HG03378 (cell line): Measurements from ENCODE around the gene CACNA1C.

Source experiments
- ATAC-seq: cut with Tn5 transposase; IDR thresholded peaks from one replicate; pipeline ENCODE4 v1.9.1; 2021; ENCODE audit warnings: mild to moderate bottlenecking, moderate library complexity; ENCODE audit not compliant: unreplicated experiment

The CACNA1C gene

DNA sequence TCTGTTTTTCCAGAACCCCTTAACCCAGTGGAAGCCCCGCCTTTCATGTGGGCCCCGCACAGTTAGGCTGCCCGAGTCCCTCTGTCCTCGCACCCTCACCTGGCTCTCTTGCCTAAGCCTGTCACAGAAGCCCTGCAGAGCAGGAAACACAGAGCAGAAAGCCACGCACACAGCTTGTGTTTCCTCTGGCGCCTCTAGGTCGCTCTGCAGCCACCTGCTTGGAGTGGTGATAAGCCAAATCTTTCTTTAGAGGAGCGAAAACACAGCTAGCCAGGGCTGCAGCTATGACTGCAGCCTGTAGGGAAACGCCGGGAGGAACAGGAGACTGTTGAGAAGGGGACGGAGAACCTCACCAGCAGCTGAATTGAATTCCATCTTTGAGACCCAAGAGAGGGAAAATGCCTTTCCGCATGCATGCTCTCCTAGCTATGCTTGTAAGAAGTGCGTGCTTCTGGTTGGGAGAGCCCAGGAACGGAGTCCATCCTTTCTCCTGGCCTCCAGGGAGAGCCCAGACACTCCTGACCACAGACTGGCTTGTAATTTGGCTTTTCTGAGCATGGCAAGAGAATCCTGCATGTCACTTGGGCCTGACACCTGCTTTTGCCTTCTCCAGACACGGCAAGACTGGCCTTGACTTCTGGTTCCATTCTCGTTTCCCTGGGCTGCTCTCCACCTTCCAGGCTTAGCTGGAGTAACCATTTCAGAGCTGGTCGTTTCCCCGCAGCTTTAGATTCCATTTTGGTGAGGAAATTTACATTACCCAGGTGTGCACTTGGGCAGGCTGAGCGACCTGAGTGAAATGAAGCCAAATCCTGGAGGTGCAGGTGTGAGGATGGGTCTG is 301.6 kb downstream of the CACNA1C start:
- no peak for ATAC-seq

GRCh38 chr12:2355198-2355597 is 302.4 kb downstream of the CACNA1C start:
- ATAC-seq: no peak

DNA sequence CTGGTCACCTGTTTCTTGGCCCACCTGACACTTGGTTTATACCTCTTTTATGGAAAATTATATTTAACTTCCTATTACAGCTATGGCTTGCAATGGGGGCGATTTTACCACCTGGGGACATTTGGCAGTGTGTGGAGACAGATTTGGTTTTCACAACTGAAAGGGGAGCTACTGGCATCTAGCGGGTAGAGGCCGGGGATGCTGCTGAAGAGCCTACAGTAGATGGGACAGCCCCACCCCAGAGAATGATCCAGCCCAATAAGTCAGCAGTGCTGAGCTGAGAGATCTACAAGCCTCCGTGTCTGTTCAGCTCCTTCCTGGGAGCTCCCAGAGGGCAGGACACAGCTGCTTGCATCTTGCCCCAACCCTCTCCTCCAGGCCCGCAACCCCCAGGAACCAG is 302.8 kb downstream of the CACNA1C start:
- ATAC-seq: no peak

DNA sequence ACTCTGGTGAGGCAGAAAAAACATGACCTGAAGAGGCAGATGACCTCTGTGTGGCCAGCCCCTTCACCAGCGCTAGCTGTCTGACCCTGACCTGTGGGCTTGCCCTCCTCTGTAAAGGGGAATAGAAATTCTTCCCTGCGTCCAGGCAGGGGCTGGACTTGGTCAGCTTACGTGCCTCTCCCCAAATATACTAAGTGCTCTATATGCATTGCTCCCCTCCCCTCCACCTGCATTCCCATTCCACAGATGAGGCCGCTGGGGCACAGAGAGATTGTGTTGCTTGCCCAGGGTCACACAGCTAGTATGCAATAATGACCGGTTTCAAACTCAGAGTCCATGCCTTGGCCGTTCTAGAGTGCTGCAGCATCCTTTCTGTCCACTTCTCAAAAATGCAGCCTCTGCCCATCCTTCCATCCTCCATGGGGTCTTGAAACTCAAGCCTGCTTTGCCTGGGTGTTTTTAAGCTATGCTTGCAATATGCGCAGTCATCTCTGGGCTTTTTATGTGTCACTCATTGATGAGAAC is 303.9 kb downstream of the CACNA1C start:
- no peak for ATAC-seq

GRCh38 chr12:2358986-2359658 is 306.3 kb downstream of the CACNA1C start:
- no peak for ATAC-seq

DNA sequence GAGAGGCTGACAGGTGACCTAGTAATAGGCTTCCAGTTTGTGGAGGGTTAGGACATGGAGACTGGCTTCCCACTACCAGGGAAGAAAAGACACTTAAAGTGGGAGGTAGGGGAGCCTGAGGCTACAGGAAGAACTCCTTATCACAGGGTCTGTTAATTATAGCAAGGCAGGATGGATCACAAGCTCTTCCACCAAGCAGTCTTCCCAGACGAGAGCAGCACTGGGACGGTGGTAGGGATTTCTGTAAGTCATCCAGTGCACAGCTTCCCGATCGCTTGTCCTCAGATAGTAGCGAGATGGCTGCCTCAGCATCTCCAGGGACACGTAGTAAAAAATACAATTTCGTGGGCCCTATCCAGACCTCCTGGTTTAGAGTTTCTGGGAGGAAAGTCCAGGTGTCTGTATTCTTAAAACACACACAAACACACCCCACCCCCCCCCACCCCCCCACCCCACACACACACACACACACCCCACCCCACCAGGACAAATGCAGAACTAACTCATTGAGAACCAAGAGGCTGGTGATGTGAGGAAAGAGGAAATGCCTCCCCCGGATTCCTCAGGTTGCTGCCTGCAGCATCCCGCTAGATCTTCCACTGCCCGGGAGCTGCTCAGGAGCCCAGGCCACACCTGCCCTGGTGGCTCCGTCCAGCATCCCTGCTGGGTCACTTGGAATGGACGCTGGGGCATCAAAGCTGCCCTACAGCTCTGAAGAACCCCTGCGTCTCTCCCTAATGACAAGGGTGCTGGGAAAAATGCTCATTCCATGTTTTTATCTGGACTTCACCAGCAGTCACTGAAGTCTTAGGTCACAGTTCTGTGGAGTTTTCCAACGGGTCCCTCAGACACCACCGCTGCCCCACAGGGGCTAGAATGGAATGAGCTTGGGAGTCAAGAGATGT is 307.2 kb downstream of the CACNA1C start:
- ATAC-seq: no peak

- ATAC-seq: no peak
These were observed 307.9 kb downstream of the CACNA1C start for GRCh38 chr12:2360630-2361170.

DNA sequence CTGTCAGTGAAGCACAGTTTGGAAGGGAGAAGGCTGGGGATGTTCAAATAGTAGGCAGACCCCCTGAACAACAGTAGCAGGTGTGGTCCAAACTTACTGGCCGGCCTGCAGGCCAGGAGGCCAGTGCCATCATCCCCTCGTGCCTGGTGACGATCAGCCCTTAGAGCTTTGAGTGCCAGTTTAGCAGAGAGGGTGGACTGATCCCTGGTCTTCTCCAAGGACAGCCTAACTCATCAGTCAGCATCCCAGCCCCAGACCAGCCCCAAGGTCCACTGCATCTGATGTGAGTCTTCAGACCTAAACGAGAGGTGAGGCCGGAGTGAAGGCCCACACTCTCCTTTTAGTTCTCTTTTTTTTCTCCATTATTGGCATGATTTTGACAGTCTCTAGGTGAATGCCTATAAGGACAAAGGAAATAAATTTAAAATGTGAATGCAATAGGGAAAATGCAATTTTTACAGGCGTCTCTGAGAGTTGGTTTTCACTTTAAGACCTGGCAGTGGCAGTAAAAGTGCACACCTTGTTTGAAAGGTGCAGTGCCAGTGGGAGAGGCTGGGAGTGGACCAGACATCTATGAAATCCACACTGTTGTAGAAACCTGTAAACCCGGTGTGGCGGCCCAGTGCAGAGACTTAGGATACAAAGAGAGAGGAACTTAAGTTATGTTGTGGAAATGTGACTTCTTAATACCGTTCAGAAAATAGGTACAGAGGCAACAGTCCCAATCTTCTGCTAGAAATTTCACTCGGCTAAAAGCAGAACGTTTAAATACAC is 311.2 kb downstream of the CACNA1C start:
- ATAC-seq: no peak

GRCh38 chr12:2364631-2365051 is 311.9 kb downstream of the CACNA1C start:
- no peak for ATAC-seq

DNA sequence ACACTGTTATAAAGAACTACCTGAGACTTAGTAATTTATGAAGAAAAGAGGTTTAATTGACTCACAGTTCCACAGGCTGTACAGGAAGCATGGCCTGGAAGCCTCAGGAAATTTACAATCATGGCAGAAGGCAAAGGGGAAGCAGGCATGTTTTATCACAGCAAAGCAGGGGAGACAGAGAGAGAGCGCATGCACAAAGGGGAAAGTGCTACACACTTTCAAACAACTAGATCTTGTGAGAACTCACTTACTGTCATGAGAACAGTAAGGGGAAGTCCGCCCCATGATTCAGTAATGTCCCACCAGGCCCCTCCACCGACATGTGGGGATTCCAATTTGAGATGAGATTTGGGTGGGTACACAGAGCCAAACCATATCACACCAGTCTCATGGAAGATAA is 313.9 kb downstream of the CACNA1C start:
- no peak for ATAC-seq

DNA sequence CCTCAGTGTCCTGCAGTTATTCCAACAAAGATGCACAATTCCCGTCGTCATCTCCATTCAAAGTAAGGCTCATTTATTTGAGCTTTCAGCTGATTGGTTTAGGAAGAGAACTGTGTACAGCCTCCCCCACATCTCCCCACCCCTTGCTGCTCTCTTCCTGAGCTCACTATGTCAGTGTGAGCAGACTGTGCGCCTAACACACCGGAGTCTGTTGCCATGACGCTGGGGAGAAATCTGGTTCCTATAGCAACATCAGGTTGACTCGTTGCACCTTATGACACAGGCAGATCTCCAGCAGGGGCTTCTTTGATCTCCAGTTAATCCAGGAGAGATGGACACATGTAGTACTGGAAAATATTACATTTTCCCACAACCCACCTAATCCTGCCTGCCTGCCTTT is 319.4 kb downstream of the CACNA1C start:
- ATAC-seq: no peak

GRCh38 chr12:2372735-2373134 is 319.9 kb downstream of the CACNA1C start:
- no peak for ATAC-seq

- no peak for ATAC-seq
These were observed 320.5 kb downstream of the CACNA1C start for GRCh38 chr12:2373307-2373706.

DNA sequence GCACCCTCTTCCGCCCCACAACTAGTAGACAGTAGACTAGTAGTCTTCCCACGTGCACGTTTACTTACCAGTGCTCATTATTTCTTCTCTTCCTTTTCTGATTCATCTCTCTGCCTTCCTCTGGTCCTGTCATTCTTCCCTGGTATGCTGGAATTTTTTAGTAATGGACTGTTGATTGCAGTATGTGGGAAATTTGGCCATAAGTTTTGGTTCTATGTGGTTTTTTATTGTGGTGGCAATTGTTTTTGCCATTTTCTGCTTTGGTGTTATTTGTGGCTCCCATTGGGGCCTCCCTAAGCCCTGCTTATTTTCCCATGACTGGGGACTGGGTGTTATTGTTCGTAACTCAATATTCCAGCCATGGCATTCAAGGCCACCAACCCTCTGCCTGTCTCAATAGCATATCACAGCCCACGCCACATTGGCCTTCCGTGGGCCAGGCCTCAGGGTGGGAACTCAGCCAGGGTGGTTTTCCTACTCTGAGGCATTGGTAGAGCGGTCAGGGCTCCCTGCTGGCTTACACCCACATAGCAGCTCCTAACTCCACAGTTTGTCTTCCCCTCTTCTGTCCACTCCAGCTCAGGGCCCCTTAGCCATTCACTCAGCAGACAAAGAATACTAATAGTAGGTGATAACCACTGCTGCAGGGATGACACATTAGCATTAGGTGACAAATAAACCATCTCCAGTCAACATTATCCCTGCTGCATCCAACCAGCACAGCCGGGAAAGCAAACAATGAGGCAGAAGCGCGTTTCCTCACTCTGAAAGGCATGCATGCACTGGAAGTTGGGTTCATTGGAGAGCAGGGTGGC is 321.5 kb downstream of the CACNA1C start:
- ATAC-seq: no peak

- ATAC-seq: no peak
These were observed 323.1 kb downstream of the CACNA1C start for GRCh38 chr12:2375871-2376270.

DNA sequence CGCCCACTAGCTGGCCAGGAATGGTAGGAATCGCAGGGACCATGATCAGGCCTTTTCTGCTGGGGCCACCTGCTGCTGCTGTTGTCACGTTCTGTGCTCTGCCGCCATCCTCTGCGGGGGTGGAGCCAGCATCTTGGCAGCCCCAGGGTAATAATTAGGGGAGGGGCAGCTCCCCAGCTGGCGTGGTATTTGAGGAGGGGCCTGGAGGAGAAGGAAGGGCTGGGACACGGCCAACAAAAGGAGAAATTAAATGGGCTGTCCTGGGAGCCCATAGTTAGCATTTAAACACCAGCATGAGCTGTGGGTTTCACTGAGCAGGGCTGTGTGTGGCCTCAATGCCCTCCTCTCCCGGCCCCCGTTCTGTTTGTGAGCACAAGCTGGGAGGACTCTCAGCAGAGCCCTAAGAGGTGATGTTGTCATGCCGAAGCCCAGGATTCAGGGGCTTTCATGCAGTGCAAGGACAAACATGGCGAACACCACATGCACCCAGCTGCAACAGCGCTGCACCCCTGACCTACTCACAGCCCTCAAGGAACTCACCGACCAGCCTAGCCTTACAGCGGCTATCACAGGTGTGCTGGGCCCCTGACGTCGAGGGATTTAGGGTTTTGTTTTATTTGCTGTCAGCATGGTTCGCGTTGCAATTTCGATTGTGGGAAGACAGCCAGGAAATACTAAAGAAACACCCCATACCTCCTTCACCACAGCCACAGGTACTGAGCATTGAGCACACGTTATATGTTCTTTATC is 324.3 kb downstream of the CACNA1C start:
- no peak for ATAC-seq

DNA sequence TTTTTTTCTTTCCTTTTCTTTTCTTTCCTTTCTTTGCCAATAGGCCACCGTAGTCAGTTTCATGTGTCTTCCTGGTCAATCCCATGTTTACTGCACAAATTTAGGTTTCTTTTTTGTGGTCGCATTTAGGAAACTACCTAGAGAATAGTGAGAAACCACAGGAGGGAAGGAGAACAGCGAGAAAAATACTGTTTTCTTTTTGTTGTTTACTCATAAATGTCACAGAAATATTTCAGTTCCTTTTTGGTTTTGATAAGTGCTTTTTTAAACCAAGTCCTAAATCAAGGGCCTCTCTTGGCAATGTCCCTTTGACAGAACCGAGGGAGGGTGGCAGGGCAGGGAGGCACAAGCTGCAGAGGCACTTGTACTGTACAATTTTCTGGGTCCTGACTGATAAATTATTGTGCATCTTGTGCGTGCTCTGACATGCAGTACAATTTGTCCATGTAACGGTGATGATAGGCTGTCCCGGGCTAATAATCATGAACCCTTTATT is 326.1 kb downstream of the CACNA1C start:
- ATAC-seq: peak; percentile 47

- ATAC-seq: no peak
These were observed 328.2 kb downstream of the CACNA1C start for GRCh38 chr12:2380946-2381345.
